Fibroblast of lung (primary cell): Measurements from ENCODE around the gene GFPT2. TPM values are rescaled to one million over a fixed set of nuclear protein-coding genes. Genes with fewer than 3 reads are reported as not detected.

Experiments used
- DNase-seq, 2 donors: peaks; one replicate each; pipeline versions ENCODE4 v3.0.0 to v3.0.0-alpha.2; 2010; ENCODE audit warnings: low read depth in 2 of 2
- H2AFZ ChIP-seq: 2 replicates; pipeline ENCODE4 v1.5.1; 2012; ENCODE audit warnings: low read length, control low read depth, inconsistent platforms
- H3K27ac ChIP-seq: 2 replicates; pipeline ENCODE4 v1.5.1; 2011; ENCODE audit warnings: low read length, control low read depth; ENCODE audit not compliant: insufficient read depth
- H3K27me3 ChIP-seq: 2 replicates; pipeline ENCODE4 v1.5.1; 2011; ENCODE audit warnings: mild to moderate bottlenecking, low read length; ENCODE audit not compliant: control insufficient read depth, insufficient read depth
- H3K36me3 ChIP-seq: 2 replicates; pipeline ENCODE4 v1.5.1; 2011; ENCODE audit warnings: low read length; ENCODE audit not compliant: control insufficient read depth, insufficient read depth
- H3K4me1 ChIP-seq: 2 replicates; pipeline ENCODE4 v1.5.1; 2011; ENCODE audit warnings: low read length; ENCODE audit not compliant: control insufficient read depth, insufficient read depth; ENCODE audit errors: extremely low read depth
- H3K4me2 ChIP-seq: 2 replicates; pipeline ENCODE4 v1.5.1; 2011; ENCODE audit warnings: low read length, control low read depth; ENCODE audit not compliant: insufficient read depth; ENCODE audit errors: extremely low read depth
- H3K4me3 ChIP-seq, 4 experiments: fragments of 200-600 bp in 1 of 4; sonication (generic) in 1 of 4; replicated peaks in 1 of 4; 2 replicates each; pipeline ENCODE4 v1.5.1; 2011 to 2016; ENCODE audit warnings: low read length in 4 of 4, low read depth in 3 of 4, mild to moderate bottlenecking in 3 of 4, control low read depth in 2 of 4, inconsistent platforms in 1 of 4, mixed read lengths in 1 of 4; ENCODE audit not compliant: insufficient read depth in 1 of 4; ENCODE audit errors: control extremely low read depth in 1 of 4
- H3K79me2 ChIP-seq: 2 replicates; pipeline ENCODE4 v1.5.1; 2012; ENCODE audit warnings: mild to moderate bottlenecking, low read length, inconsistent platforms; ENCODE audit not compliant: control insufficient read depth, insufficient read depth
- H3K9ac ChIP-seq: 2 replicates; pipeline ENCODE4 v1.5.1; 2011; ENCODE audit warnings: mild to moderate bottlenecking, low read length, control low read depth; ENCODE audit not compliant: insufficient read depth
- H3K9me3 ChIP-seq: 2 replicates; pipeline ENCODE4 v1.5.1; 2012; ENCODE audit warnings: low read depth, low read length; ENCODE audit not compliant: control insufficient read depth, insufficient read depth
- H4K20me1 ChIP-seq: 2 replicates; pipeline ENCODE4 v1.5.1; 2011; ENCODE audit warnings: low read length; ENCODE audit not compliant: control insufficient read depth, insufficient read depth; ENCODE audit errors: extremely low read depth
- CTCF ChIP-seq, 2 donors: IDR thresholded peaks in 1 of 2; conservative IDR thresholded peaks in 1 of 2; 1 replicate in 1 of 2; 2 replicates in 1 of 2; pipeline ENCODE4 v1.5.1; 2011 to 2012; ENCODE audit warnings: low read length in 2 of 2, control low read depth in 1 of 2, inconsistent platforms in 1 of 2, low read depth in 1 of 2, mild to moderate bottlenecking in 1 of 2
- EZH2 ChIP-seq: IDR thresholded peaks from 2 replicates; pipeline ENCODE4 v1.5.1; 2012; ENCODE audit warnings: low read length, control low read depth, mild to moderate bottlenecking; ENCODE audit errors: missing control alignments
- polyA plus RNA-seq, 2 donors: library from polyadenylated mRNA; depleted of rRNA in 1 of 2; stranded (reverse) in 1 of 2; unstranded in 1 of 2; fragments of >200 nt; gene quantifications; 2 replicates each; pipeline ENCODE4 v1.2.1, GENCODE V29; 2011 to 2012; ENCODE audit warnings: missing spikeins in 1 of 2
- total RNA-seq: library from RNA; depleted of rRNA; stranded (reverse); fragments of >200 nt; gene quantifications from 2 replicates; pipeline ENCODE4 v1.2.1, GENCODE V29; 2014

The GFPT2 gene
- total and polyA plus RNA-seq, 2 donors (not counting 1 experiment from before 2014, with no cell fraction given), result 6.1 to 19.3 TPM

GRCh38 chr5:180328296-180329137 lies 24.6 kb downstream of the GFPT2 start:
- DNase-seq, result peak; percentile 59 to 69
- Histone ChIP-seq H3K9ac (no peak overlapping the region), H3K4me1 (peaks cover 6% of the 10 kb centered on the region), H3K36me3 (no peaks in the 10 kb centered on the region), H2AFZ (no peak overlapping the region), H3K9me3 (no peaks in the 10 kb centered on the region), H3K4me2 (no peak overlapping the region), H3K4me3 (no peak overlapping the region), H4K20me1 (no peaks in the 10 kb centered on the region), H3K79me2 (no peaks in the 10 kb centered on the region), H3K27ac (no peak overlapping the region), H3K27me3 (no peaks in the 10 kb centered on the region)
- TF ChIP-seq EZH2 (no peak), CTCF (conservative IDR thresholded peaks at IDR 0.05 in 1 of 2, IDR thresholded peaks at IDR 0.05 in 1 of 2; ENCODE audit: low read depth in 1 of 2, low read length in 2 of 2) (peak; percentile 59 to 68)

GRCh38 chr5:180326989-180327565 lies 26.1 kb downstream of the GFPT2 start:
- no peak overlapping the region for H3K4me2 ChIP-seq
- H3K27ac ChIP-seq, result no peak overlapping the region
- no peak overlapping the region for H3K9ac ChIP-seq
- H3K36me3 ChIP-seq, result no peaks in the 10 kb centered on the region
- H3K4me3 ChIP-seq, result no peak overlapping the region
- no peaks in the 10 kb centered on the region for H3K27me3 ChIP-seq
- peaks cover 6% of the 10 kb centered on the region for H3K4me1 ChIP-seq
- H2AFZ ChIP-seq, result no peak overlapping the region
- DNase-seq, result no peak
- no peaks in the 10 kb centered on the region for H4K20me1 ChIP-seq
- H3K9me3 ChIP-seq, result no peaks in the 10 kb centered on the region
- H3K79me2 ChIP-seq, result no peaks in the 10 kb centered on the region
- TF ChIP-seq EZH2, result no peak
- TF ChIP-seq CTCF (conservative IDR thresholded peaks at IDR 0.05 in 1 of 2, IDR thresholded peaks at IDR 0.05 in 1 of 2; ENCODE audit: low read depth in 1 of 2, low read length in 2 of 2), result no peak

- no peaks in the 10 kb centered on the region for H3K79me2 ChIP-seq
- H3K9me3 ChIP-seq, result no peaks in the 10 kb centered on the region
- no peaks in the 10 kb centered on the region for H4K20me1 ChIP-seq
- no peak overlapping the region for H3K4me3 ChIP-seq
- TF ChIP-seq CTCF (conservative IDR thresholded peaks at IDR 0.05 in 1 of 2, IDR thresholded peaks at IDR 0.05 in 1 of 2; ENCODE audit: low read depth in 1 of 2, low read length in 2 of 2), result no peak
- TF ChIP-seq EZH2, result no peak
- H2AFZ ChIP-seq, result no peak overlapping the region
- H3K27me3 ChIP-seq, result no peaks in the 10 kb centered on the region
- no peak overlapping the region for H3K4me2 ChIP-seq
- H3K36me3 ChIP-seq, result no peaks in the 10 kb centered on the region
- H3K4me1 ChIP-seq, result no peaks in the 10 kb centered on the region
- no peak overlapping the region for H3K9ac ChIP-seq
- H3K27ac ChIP-seq, result no peak overlapping the region
- DNase-seq, result no peak
Observed at GRCh38 chr5:180324601-180324950, 28.6 kb downstream of the GFPT2 start.
